ENCODE results near the gene EPHB1.
"Not testable (repeated sequence)": the region's sequence is repeated elsewhere in the genome, so short reads cannot be mapped to it uniquely, and the experiment has no call there.

Gene EPHB1

DNA sequence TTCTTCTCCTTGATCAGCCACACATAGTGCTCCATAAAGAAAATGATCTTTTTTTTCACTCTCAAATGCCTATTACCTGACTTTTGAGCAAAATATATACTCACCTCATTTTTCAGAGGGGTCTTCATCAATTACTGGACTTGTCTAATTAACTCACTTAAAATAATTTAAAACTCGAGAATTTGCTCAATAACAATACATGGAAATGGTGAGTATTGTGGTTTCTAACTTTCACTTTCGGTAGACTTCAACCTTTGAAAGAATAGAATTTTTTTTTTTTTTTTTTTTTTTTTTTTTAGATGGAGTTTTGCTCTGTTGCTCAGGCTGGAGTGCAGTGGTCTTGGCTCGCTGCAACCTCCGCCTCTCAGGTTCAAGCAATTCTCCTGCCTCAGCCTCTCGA lies 17.7 kb upstream of the EPHB1 start:
- DNase-seq (ENCODE audit: low read depth in 2 of 2), result no peak

DNA sequence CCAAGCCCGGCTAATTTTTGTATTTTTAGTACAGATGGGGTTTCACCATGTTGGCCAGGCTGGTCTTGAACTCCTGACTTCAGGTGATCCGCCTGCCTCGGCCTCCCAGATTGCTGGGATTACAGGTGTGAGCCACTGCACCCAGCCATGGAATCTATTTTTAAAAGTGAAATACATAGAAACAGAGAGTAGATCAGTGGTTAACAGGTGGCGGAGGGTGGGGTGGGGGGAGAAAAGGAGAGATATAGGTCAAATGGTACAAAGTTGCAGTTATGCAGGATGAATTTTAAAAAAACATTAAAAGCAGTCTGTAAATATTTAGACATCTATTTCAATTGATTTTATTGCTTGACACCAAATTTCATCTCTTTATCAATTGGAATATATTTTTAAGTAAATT lies 6.8 kb upstream of the EPHB1 start:
- DNase-seq (ENCODE audit: low read depth in 2 of 2), result not testable (repeated sequence)

DNA sequence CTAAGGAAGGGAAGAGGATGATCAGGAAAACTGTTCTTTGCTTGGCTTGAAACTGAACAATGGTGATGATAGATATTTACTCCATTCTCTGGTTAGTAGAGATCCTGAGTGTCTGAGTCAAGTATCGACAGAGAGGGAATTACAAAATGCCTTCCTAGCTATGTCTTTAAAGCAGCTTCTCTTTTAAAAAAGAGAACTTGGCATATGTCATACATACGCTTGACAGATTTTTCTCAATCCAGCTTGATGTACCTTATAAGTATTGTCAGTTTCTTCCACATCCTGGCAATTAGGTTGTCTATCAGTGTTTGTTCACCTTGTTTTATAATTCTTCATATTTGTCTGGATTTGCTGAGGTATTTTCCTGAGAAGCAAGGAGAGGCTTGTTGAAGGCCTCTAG lies 5.0 kb upstream of the EPHB1 start:
- no peak for DNase-seq (ENCODE audit: low read depth in 2 of 2)

DNA sequence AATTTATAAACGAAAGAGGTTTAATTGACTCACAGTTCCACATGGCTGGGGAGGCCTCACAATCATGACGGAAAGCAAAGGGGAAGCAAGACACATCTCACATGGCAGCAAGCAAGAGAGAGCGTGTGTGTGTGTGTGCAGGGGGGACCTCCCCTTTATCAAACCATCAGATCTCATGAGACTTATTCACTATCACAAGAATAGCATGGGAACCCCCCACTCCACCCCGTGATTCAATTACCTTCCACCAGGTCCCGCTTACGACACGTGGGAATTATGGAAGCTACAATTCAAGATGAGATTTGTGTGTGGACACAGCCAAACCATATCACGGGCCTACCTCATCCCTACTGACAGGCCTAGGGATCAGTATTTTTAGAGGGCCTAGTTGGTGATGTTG lies 3.1 kb upstream of the EPHB1 start:
- DNase-seq (ENCODE audit: low read depth in 2 of 2), result no peak

DNA sequence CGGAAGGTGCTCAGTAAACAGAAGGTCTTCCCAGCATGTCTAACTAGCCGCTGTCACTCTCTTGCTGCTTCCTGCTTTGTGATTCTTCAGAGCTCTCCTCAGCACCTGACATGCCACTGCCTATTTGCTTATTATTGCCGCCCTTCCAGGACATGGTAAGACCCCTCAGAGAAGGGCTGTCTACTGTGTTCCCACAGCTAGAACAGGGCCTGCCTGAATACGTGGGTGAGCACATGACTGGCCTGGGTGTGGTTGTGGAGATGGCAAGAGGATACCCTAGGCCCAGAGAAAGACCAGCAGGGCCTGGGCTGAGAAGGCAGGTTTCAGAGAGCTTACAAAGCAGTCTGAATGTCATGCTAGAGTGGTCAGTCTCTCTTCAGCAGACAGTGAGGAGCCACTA lies 2.4 kb upstream of the EPHB1 start:
- no peak for DNase-seq (ENCODE audit: low read depth in 2 of 2)

DNA sequence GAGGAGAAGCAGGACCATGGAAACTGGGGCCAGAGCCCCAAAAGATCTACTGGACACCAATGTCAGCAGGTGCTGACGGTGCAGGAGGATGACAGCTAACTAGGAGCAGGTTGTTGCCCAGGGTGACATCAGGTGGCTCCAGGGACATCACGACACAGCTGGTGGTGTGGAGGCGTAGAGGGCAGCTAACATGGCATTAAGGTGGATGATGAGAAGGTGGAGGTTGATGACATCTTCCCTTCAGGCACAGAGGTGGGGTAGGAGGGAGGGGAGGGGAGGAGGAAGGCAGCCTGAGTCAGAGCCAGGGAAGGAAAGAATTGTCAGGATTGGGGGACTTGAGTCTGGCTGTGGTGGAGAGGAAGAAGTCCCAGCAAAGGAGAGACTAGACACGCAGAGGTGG lies 1.5 kb upstream of the EPHB1 start:
- DNase-seq (ENCODE audit: low read depth in 2 of 2), result no peak

DNA sequence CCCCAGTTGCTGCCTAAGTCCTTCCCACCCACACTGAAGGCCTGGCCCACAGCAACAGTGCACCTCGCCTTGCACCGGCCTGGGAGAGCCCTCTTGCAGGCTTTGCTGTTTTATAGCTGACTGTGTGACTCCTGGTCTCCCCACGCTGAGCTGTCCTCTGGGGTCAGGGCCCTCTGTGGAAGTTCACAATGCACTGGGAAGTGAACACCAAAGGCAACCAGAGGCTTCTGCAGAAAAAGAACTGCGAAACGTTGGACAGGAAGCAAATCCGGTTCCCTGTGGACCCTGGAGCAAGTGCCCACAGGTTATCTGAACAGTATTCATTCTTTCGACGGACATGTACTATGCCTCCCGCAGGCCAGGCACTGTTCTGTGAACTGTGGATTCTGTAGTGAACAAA lies 737 bp upstream of the EPHB1 start:
- no peak for DNase-seq (ENCODE audit: low read depth in 2 of 2)

DNA sequence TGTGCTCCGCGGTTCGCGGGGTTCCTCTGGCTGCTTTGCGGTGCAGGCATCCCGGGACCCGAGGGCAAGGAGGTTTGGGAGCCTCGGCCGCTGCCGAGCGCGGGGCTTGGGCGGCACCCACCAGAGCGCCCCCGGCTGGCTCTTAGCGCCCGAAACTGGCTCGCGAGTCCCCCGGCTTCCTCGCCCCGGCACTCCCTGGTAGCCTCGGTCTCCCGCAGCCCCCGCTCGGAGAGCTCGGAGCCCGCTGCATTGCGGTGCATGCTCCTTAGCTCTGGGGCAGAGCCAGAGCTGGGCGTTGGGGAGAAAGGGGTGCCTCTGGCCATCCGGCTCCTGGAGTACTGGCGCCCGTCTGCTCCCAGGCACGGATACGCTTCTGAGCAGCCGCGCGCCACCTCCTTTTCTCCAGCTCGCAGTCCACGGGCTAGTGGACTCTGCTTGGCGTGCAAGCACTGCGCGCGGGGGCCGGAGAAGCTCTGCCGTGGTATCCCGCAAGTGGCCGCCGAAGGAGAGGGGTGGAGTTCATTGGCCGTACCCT lies 753 bp downstream of the EPHB1 start:
- DNase-seq (ENCODE audit: low read depth in 2 of 2), result no peak

DNA sequence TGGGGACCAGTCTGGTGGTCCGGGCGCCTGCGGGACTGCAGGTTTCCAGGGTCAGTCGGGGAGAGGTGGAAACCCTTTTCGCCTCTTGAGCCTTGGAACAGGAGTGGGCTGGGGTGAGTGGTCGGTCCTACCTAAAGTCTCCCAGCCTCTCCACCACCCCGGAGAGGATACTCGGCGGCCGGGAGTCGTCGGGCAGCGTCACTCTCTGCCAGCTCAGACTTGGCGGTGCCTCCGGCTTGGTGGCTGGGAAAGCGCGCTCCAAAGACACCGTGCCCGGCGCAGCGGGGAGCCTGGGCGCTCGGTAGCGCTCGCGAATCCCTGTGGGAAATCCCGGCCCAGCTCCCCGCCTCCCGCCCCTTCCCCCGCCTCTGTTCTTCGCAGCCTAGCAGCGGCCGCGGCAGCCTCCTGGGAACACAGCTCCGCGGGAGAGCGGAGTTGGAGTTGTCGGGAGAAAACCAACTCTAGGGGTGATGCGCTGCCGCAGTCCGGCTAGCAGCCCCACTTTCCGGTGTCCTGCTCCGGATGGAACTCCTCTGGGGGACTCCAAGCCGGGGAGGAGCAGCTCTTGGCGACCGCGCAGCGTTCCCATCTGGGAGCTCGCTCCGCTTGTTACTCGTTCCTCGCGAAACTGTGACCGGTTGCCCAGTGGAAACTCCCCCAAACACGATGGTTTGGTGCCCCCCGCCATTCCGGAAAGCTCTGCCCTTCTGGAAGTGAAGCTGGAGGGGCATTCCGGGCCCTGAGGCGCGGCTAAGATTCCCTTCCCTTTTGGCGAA lies 1.4 kb downstream of the EPHB1 start:
- no peak for DNase-seq (ENCODE audit: low read depth in 2 of 2)

DNA sequence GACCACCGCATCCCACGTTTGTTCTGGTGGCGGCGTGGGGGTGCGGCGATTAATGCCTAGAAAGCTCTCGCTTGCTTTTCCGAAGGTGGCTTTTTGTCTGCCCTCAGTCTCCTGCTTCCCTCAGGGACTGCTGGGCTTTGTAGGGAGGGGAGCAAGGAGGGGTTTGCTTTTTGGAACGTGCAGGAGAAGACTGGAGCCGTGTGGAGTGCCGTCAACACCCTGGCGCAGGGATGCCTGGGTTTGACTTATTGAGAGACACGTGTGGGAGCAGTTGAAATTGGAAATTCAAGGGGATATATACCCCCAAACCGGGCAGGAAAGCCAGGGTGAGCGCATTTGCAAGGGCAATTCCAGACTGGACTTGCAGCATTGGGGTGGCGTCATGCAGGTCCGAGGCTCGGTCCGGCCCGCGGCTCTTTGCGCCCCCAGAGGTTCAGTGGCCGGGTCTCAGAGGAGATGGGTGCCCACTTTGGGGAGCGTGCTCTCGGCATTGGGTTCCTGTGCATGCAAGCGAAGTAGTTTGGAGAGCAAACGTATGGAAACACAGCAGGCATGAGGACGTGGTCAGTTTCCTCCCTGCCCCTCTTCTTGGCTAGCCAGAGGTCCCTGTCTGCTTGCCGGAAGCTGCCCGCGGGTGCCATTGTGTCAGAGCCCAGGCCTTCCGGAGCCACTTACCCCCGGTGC lies 2.1 kb downstream of the EPHB1 start:
- no peak for DNase-seq (ENCODE audit: low read depth in 2 of 2)

DNA sequence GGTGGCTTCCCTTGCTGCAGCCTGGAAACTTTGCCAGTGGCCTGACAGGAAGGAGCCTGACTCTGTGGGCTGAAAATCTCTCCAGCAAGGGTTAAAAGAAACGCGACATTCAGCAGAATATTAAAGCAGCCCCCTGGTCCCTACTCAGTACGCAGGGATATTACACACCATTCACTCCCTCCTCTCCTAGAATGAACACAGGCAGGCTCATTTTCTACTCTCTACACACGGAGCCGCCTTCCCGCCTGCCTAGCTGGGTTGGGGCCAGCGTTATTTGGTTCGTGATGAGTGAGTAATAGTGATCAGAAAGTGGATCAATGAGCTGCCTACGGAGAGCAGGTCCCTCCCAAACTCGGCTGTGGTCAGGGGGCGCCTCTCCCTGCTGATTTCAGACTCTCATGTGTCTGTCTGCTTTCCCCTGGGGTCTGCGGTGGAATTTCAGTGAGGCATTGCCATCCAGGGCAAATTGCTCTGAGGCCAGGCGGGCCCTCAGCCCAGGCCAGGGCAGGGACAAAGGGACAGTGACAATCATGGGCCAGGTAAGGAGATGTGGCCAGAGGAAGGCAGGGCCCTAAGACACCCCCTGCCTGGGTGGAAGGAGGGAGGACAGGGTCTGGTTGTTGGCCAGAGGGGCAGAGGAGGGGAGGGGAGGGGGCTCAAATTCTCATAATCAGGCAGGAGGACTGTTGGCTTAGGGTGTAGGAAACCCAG lies 2.8 kb downstream of the EPHB1 start:
- DNase-seq (ENCODE audit: low read depth in 2 of 2), result no peak

DNA sequence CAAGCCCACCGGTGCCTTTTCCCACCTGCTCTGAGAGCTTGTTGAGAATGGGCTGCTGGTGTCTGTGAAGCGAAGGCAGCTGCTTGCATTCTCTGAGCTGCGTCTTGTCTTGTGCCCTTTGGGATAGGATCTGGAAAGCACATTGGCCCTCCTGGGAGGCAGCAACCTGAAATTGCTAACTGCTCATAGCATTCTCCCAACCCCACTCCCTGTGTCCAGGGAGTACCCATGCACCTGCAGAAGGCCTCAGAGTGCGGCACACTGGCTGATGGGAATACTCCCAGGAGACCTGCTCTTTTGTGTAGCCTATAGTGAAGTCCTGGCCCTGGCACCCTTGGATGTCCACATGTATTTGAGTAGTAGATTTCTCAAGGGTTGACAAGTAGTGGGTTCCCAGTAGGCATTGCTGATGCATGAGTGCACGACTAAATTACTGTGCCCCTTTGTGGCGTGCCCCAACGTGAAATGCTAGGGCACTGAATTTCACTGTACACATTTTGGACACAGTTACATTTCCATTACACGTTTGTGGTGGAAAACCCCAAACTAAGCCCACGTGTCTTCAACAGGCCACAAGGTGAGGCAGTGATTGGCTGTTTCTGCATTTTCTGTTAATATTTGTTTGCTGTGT lies 3.7 kb downstream of the EPHB1 start:
- DNase-seq (ENCODE audit: low read depth in 2 of 2), result no peak

DNA sequence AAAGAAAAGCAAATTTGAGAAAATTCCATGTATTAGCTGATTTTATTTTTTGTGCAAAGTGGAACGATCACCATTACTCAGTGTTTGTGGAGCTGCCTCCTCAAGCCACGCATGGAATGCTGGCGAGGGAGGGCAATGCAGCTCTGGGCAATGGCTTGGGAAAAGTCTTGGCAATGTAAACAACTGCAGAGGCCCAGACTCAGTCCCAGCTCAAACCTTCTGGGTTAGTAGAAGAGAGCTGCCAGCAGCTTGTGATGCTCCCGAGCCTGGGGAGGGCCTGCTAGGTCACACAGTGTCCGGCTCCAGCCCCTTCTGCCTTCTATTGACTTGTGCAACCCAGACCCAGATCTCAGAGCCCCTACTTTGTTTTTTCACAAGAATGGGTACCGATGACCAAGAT lies 4.3 kb downstream of the EPHB1 start:
- DNase-seq (ENCODE audit: low read depth in 2 of 2), result no peak

DNA sequence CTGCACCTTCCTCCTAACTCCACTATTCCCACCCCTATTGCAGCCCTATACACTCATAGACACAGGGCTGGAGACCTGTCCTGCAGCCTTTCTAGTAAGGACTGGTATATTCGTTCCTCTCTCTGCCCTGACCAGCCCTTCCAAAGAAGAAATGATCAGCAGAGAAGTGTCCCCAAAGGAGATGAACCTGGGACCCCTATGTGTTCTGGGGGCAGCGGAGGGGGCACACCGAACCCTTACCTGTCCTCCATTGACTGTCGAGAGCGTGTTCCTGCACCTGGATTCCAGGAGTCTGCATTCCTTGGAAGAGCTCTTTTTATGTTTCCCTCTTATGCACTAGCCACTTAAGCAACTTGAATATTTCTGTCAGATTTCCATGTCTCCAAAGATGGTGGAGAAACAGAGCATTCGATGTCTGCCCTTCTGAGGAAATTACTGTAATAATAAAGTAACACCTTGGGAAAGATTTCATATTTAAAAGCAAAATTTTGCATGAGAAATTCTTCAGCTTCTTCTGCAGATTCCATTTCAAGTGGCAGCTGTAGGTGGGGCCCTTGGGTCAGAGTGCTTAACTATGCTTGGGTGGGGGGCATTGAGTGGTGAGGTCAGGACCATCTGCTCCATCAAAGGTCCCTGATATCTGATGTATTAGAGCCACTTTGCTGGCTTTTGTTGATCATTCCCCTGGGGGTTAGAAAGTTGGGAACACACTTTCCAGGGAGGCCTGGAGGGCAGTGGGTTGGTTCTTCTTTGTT lies 6.3 kb downstream of the EPHB1 start:
- no peak for DNase-seq (ENCODE audit: low read depth in 2 of 2)

DNA sequence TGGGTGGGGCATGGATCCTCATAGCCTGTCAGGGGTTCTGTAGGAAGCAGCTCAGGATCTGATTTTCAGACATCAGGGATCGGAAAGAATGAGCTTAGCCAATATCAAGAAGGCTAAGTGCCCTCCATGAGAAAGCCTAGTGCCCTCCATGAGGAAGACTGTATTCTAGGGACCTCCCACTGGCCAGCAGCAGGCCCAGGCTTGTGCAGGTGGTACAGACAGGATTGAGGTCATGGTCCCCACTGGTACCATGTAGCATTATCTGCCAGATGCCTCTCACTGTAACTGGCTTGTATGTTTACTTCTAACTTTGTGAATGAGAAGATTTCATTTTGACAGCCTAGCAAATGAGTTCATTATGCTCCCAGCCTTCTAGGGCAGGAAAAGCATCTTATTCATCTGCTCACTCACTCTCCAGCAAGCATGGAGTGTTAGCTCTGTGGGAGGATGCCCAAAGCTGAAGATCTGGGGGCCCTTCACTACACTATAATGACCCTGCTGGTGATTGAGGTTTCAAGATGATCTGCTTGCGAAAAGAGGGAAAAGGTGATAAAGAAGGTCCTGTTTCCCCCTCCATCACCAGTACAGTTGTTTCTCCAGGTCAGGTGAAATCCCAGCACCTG lies 7.5 kb downstream of the EPHB1 start:
- no peak for DNase-seq (ENCODE audit: low read depth in 2 of 2)

DNA sequence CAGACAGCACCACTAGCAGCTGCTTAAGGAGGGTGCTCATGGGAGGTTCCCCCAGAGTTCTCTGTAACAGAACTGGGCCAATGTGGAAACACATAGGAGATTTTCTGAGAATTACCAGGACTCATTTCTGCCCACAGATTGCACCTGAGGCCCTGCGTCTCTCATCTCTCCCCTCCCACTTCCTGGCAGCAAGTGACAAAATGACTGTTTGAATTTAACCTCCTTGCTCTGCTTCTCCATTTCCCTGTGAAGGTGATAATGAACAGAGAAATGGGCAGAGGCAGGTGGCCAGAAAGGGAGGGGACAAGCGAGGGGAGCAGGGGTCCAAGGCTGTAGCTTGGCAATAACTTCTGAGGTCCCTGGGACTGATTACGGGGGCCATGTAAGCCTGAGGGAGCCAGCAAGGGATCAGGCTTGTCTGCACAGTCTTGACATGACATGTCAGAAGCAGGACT lies 8.0 kb downstream of the EPHB1 start:
- peak in 1 of 2 donors; percentile 25 for DNase-seq (ENCODE audit: low read depth in 2 of 2)

DNA sequence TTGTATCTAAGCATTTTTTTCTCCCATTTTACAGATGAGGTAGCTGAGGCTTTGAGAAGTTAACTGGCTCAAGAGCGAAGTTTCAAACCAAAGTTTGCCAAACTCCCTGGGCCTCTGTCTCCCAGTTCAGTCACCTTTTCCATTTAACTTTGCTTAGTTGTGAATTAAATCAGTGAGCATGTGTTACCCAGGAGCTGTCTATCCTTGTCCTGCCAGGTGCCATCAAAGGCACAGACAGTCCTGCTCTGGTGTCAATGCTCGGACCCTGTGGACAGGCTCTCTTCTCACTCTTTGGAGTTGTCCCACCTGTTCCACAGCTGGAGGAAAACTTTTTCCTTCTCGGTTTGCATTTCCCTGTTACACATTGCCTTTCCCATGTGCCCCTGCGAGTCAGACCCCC lies 8.6 kb downstream of the EPHB1 start:
- DNase-seq (ENCODE audit: low read depth in 2 of 2), result no peak

DNA sequence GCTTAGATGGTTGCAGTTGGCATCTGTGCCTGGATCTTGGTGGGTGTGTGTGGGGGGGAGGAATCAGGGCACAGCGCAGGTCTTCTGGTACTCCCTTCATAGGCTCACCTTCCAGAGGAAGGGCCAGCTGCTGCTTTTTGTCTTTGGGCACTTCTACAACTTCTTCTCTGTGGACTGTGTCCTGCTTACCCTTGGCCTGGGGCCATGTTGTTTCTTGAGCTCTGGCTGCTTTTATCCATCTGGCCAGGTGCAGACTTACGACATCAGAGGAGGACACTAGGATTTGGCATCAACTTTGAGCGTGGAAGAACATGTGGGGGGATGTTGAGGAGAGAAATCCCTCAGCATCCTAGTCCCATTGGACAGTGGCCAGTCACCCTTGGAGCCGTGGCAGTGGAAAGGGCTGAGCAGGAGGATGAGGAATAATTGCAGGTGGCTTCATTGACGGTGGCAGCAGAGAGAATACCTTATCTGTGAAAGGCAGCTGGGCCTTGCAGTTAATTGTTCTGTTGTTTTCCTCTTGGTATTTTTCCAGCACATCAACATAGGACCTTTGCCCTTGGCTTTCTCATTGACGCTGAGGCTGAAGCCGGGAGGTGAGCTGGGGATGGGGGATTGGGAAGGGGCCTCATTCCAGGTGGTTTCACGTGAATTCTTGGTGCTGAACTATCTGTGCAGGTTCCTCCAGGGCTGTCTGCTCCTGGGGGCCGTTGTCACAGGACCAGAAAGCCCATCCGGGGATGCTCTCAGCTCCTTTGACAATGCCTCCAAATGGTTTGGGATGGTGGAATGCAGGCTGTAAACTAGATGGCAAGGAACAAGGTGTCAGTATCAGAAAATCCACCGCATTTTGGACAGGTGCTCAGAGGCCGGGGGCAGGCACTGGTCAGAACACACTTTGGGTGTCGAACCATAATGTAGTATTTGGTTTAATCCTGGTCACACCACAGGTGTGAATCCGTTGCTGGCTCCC lies 9.7 kb downstream of the EPHB1 start:
- DNase-seq (ENCODE audit: low read depth in 2 of 2), result no peak

DNA sequence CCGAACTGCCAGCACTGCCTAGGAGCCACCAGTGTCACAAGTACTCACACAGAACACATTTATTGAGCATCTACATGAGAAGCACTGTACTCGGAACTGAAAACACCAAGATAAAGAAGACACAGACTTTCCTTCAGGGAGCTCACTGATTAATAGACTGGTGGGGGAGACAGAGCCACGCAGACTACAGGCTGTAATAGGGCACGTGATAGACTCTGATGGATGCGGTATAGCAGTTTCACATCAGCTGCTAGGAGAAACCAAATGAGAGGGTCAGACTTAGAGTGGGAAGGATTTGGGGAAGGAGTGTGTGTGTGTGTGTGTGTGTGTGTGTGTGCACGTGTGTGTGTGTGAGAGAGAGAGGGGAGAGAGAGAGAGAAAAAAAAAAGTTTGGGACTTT lies 12.1 kb downstream of the EPHB1 start:
- DNase-seq (ENCODE audit: low read depth in 2 of 2), result no peak

DNA sequence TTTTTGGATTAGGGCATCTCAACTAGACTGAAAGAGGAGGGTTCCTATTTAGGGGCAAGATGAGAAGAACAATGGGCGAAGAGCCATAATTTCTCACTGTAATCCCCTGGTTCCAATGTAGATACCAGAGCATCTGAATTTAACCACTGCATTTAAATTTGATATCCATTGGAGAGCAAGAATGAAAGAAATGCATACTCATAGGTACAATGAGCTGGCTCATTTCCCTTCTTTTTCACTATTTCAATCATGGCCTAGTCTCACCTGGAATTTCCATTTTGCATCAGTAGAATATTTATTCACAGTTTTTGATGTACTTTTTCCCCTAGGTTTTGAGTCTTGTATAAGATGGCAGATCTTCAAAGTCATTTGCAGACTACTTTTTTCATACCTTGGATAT lies 13.8 kb downstream of the EPHB1 start:
- no peak for DNase-seq (ENCODE audit: low read depth in 2 of 2)

All from stimulated activated CD8-positive, alpha-beta memory T cell treated with anti-CD3 and anti-CD28 coated beads, Interleukin-15, amount 100 ng/mL, for 48 hours (primary cell).